ENCODE data around the gene EMSY.

EMSY gene

DNA sequence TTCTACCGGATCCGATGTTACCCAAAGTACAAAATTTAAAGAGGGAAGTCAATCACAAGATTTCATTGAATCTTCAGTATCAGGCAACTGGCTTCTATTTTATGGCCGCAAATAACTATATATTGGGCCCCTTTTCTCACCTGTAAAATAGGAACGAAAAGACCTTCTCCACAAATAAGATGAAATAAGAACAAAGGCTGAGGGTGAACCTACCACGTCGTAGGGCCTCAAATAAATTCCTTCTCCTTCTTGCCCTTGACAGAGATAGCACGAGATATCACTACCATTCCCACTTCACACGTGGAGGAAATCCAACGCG, 794 bp upstream of the EMSY start:
- no peaks in the 10 kb centered on the region for H3K9me3 Mint-ChIP-seq
- peak overlapping the region; percentile 96 for H3K4me3 Mint-ChIP-seq
- ATAC-seq (no peak), DNase-seq (ENCODE audit: low spot score in 2 of 2) (no peak)
- peaks cover 39% of the 10 kb centered on the region for H3K4me1 Mint-ChIP-seq
- H3K27ac Mint-ChIP-seq: peak overlapping the region; percentile 99
- peaks cover 45% of the 10 kb centered on the region for H3K36me3 Mint-ChIP-seq

DNA sequence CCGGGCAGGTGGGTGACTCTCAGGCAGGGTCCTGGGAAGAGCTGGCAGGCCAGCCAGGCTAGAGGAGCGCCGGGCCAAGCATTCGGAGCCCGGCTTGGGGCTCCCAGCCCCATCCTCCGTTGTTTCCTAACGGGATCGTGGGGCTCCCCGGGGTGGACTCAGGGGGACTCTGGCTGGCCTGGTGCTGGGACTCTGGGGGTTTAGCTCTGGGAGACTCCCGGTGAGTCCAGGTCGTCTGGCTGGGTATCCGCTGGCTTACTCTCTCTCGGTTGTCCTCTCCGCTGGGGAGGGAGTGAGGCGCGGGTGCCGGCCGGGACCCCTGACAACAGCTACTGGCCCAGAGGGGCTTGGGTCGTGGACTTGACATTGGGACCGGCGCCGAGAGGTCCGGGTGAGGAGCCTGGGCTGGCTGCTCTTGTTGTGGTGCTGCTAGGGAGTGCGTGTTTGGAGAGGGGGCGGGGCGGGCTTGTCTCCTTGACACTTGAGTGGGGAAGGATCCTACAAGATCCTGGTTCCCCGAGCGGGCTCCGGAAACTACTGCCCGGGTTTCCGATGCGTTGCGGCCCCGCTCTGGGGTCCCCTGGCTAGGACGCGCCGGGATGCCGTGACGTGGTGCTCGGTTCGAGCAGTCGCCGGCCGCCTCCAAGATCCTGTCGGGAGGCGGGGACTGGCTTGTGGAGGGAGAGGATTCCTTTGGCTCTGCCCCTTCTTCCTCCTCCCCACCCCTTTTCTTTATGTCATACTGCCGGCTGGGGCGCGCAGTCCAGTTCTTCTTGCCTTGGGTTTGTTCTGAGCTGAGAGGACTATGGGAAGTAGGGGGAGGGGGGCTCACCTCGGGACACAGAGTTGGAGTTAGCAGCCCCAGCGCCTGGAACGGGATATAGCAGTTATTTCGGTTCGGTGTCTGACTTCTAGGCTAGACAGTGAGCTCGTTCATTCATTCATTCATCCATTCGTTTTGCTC, 585 bp downstream of the EMSY start:
- peak; percentile 55 for ATAC-seq
- peaks cover 39% of the 10 kb centered on the region for H3K4me1 Mint-ChIP-seq
- H3K9me3 Mint-ChIP-seq: no peaks in the 10 kb centered on the region
- DNase-seq (ENCODE audit: low spot score in 2 of 2): peak; percentile 37 to 75
- H3K27ac Mint-ChIP-seq: peak overlapping the region; percentile 99
- H3K36me3 Mint-ChIP-seq: peaks cover 59% of the 10 kb centered on the region
- H3K4me3 Mint-ChIP-seq: peak overlapping the region; percentile 96

DNA sequence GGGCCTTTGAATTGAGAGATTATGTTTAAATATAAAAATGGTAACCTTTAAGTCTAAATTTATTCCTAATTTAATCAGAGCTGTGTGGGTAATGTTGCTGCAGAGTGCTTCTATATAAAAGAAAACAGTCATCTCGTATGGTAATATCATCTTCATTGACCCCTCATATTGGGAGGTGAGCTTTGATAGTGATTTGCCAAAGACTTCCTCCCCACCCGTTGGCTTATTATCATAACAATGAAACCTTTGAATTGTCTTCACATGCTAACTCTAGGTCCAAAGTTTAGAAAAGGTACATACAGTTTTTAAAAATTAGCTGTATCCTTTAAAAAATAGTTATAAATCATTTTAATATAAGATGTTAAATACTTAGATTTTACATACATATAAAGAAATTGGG, 3.7 kb downstream of the EMSY start:
- ATAC-seq: no peak
- DNase-seq (ENCODE audit: low spot score in 2 of 2): no peak
- Mint-ChIP-seq H3K27ac (no peak overlapping the region), H3K9me3 (no peaks in the 10 kb centered on the region), H3K4me3 (no peak overlapping the region), H3K36me3 (peaks cover 83% of the 10 kb centered on the region), H3K4me1 (peaks cover 27% of the 10 kb centered on the region)

DNA sequence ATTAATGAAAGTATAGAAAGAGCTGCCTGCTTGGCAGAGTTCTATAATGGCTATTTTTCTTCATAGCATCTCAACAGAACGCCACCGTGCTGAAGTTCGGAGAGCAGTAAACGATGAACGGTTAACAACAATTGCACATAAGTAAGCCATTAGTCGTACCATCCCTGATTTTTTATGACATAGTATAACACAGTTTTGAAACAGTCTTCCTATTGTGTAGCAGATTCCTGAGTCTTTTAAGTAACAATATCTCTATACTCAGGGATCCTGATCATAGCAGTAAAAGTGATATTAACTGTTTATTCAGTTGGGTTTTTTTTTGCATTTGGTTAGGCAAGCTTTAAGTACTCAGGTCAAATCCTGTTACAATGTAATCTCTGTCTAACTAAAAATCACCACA, 8.4 kb downstream of the EMSY start:
- Mint-ChIP-seq H3K4me1 (no peaks in the 10 kb centered on the region), H3K9me3 (no peaks in the 10 kb centered on the region), H3K36me3 (peaks cover 79% of the 10 kb centered on the region), H3K27ac (no peak overlapping the region), H3K4me3 (no peak overlapping the region)
- ATAC-seq (no peak), DNase-seq (ENCODE audit: low spot score in 2 of 2) (no peak)

DNA sequence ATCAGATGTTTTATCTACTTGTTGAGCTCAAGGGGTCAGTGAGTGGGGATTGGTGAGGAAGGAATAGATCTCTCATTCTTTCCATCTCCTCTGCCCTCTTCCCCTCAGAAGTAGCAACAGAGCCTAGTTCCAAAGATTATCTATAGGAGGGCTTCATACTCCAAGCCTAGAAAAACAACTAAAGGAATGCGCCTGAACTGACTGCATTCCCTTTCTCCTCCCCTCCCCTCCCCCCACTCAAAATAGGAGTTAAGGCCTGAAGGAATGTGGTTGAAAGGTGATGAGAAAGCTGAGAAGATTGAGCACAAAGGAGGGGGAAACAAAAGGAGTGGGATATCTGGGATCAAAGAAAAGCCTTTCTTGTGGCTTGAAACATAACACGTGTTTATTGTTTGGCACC, 10.5 kb downstream of the EMSY start:
- peaks cover 79% of the 10 kb centered on the region for H3K36me3 Mint-ChIP-seq
- H3K4me1 Mint-ChIP-seq: no peaks in the 10 kb centered on the region
- H3K27ac Mint-ChIP-seq: peak overlapping the region; percentile 18

DNA sequence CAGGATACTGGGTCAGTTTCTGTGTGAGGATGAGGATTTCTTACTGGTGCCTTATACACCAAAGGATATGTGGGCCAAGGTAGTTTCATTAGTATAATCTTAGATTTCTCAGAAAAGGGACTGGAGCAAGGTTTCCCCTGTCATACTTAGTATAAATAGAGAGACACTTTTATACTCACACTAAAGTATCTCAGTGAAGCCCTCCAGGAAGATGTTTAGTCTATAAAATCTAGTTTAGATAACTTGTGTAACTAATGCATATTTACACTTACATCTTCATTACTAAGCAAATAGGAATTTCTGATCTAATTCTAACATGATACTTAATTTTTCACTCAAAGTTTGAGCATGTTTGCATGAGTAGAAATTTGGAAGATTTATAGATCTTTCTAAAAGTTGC, 11.1 kb downstream of the EMSY start:
- peaks cover 79% of the 10 kb centered on the region for H3K36me3 Mint-ChIP-seq
- ATAC-seq: no peak
- no peak overlapping the region for H3K4me3 Mint-ChIP-seq

More for the DNA sequence above, 10.5 kb downstream of the EMSY start:
- ATAC-seq (no peak), DNase-seq (ENCODE audit: low spot score in 2 of 2) (no peak)
- H3K9me3 Mint-ChIP-seq: no peaks in the 10 kb centered on the region
- H3K4me3 Mint-ChIP-seq: no peak overlapping the region

DNA sequence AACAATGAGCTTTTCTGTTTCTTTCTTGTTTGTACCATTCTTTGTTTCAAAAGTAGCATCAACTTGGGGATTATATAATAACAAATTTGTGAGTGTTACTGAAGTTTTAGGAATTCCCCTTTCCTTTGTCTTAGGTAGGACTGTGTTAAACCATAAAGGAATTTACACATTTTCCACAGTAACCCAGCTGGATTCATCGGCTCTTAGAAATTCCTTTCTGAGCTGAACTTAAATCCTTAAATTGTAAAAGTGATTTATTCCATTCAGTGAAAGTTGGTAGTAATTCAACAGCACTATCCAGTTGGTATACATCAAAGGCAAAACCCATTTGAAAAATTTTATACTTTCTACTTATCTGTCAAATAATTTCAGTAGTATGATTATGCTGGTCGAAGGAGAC, 11.8 kb downstream of the EMSY start:
- Mint-ChIP-seq H3K36me3 (peaks cover 79% of the 10 kb centered on the region), H3K27ac (no peak overlapping the region), H3K4me3 (no peak overlapping the region), H3K4me1 (no peaks in the 10 kb centered on the region), H3K9me3 (no peaks in the 10 kb centered on the region)
- ATAC-seq: no peak
- no peak for DNase-seq (ENCODE audit: low spot score in 2 of 2)

More for the DNA sequence above, 11.1 kb downstream of the EMSY start:
- Mint-ChIP-seq H3K9me3 (no peaks in the 10 kb centered on the region), H3K4me1 (no peaks in the 10 kb centered on the region), H3K27ac (no peak overlapping the region)
- DNase-seq (ENCODE audit: low spot score in 2 of 2): no peak

DNA sequence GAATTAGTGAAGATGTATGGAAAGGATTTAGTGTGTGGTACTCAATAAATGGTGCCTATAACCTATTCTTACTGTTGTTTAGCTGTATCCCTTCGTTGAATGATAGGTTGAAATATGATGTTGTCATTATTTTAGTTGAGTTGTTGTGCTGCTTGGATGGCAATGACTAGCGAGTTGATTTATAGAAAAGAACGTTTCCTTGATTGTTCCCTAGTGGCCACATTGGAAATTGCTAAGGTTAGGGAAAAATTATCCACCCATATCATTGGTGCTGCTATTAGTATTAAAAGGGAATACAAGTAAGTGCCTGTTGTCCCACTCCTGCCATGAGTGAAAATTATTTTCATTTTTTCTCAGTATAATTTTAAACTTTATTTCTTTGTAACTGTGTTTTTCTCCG, 14.5 kb downstream of the EMSY start:
- H3K4me3 Mint-ChIP-seq: no peak overlapping the region
- H3K27ac Mint-ChIP-seq: no peak overlapping the region
- no peak for ATAC-seq
- H3K4me1 Mint-ChIP-seq: peaks cover 7% of the 10 kb centered on the region
- H3K36me3 Mint-ChIP-seq: peaks cover 78% of the 10 kb centered on the region
- H3K9me3 Mint-ChIP-seq: no peaks in the 10 kb centered on the region
- no peak for DNase-seq (ENCODE audit: low spot score in 2 of 2)

DNA sequence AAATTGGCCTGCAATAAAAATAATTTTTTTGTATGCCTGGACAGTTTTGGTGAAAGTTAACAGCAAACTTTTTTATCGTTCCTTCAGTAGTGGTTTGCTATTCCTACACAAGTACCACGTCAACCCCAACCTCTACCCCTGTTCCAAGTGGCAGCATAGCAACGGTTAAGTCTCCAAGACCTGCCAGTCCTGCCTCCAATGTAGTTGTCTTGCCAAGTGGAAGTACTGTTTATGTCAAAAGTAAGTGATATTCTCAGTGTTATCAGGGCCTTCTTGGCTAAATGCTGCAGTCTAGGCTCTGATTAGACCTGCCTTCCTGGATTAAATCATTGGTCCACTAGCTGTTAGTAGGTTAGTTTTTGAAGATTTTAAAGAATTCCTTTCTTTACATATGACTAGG, 15.0 kb downstream of the EMSY start:
- ATAC-seq: no peak

DNA sequence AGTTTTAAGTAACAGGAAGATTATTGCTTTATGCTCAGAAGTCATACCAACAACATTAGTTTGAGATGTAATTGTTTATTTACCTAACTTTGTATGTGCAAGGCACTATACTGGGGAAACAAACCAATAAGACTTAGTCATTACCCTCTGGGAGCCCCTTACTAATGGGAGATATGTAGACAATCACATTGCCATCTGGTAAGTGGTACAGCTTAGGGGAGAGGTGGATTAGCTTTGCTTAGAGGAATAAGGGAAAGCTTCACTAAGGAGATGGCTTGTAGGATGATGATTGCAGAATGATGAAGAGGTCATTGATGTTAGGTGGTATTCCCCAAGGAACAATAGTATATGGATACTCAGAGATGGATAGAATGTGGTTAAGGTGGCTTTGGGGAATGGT, 17.5 kb downstream of the EMSY start:
- Mint-ChIP-seq H3K9me3 (no peaks in the 10 kb centered on the region), H3K4me1 (peaks cover 7% of the 10 kb centered on the region), H3K27ac (no peak overlapping the region), H3K36me3 (peaks cover 88% of the 10 kb centered on the region), H3K4me3 (no peak overlapping the region)
- ATAC-seq: no peak
- DNase-seq (ENCODE audit: low spot score in 2 of 2): no peak

More for the DNA sequence above, 15.0 kb downstream of the EMSY start:
- Mint-ChIP-seq H3K9me3 (no peaks in the 10 kb centered on the region), H3K4me3 (no peak overlapping the region), H3K27ac (no peak overlapping the region), H3K4me1 (peaks cover 7% of the 10 kb centered on the region), H3K36me3 (peaks cover 82% of the 10 kb centered on the region)
- no peak for DNase-seq (ENCODE audit: low spot score in 2 of 2)

DNA sequence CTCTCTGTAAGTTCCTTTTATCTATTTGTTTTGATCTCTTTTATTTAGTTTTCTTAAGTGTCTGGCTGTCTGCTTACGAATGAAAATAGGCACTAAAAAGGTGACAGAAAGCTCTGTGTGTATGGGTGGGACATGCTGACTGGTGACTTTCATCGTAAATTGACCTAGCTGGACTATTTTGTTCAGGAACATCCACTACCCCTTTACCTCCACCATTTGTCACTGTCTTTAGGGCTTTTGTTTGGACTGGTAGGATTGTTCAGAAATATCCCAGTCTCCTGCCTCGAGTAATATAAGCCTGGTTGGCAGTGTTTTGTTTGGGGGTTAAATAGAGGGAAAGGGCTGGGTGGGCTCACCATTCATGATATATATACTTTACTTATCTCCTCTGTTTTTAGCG, 20.9 kb downstream of the EMSY start:
- no peak overlapping the region for H3K4me3 Mint-ChIP-seq
- H3K4me1 Mint-ChIP-seq: peaks cover 11% of the 10 kb centered on the region
- ATAC-seq (no peak), DNase-seq (ENCODE audit: low spot score in 2 of 2) (no peak)
- H3K9me3 Mint-ChIP-seq: no peaks in the 10 kb centered on the region
- H3K36me3 Mint-ChIP-seq: peaks cover 71% of the 10 kb centered on the region
- H3K27ac Mint-ChIP-seq: no peak overlapping the region

DNA sequence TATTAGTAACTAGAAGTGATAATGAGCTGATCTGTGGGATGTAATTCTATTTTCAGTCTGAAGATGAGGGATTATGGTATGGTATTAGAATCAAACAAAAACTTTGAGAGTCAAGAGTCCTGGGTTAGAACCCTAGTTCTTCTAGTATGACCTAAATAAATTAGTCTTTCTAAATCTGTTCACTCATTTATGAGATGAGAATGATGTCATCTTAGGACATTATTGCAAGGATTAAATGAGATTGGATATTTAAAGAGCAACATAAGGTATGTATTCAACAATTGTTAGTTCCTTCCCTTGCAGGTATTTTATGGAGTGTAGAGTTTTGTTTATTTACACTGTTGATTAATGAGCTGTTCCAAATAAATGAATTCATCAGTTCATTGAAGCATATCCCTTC, 21.8 kb downstream of the EMSY start:
- Mint-ChIP-seq H3K4me1 (peaks cover 14% of the 10 kb centered on the region), H3K27ac (no peak overlapping the region), H3K9me3 (no peaks in the 10 kb centered on the region), H3K36me3 (peaks cover 70% of the 10 kb centered on the region), H3K4me3 (no peak overlapping the region)
- ATAC-seq (no peak), DNase-seq (ENCODE audit: low spot score in 2 of 2) (no peak)

DNA sequence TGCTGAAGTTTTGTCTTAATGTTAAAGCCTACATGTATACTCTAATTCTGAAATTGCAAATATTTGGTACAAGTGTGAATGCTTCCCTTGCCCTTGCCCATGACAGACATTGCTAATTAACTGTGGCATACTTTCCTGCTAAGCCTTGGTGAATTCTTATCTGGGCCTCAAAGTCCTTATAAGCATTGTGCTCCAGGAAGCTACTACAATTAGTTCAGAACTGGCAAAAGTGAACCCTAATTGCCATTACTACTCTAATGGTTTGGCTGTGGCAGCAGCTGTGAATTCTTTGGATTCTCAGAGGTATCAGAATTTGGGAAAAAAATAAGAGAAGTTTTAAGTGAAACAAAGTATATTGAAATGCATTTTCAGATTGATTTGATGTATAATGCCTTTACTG, 24.3 kb downstream of the EMSY start:
- H3K4me1 Mint-ChIP-seq: peaks cover 7% of the 10 kb centered on the region
- ATAC-seq: no peak
- H3K36me3 Mint-ChIP-seq: peaks cover 75% of the 10 kb centered on the region
- no peak for DNase-seq (ENCODE audit: low spot score in 2 of 2)
- H3K27ac Mint-ChIP-seq: no peak overlapping the region
- no peaks in the 10 kb centered on the region for H3K9me3 Mint-ChIP-seq
- H3K4me3 Mint-ChIP-seq: no peak overlapping the region

DNA sequence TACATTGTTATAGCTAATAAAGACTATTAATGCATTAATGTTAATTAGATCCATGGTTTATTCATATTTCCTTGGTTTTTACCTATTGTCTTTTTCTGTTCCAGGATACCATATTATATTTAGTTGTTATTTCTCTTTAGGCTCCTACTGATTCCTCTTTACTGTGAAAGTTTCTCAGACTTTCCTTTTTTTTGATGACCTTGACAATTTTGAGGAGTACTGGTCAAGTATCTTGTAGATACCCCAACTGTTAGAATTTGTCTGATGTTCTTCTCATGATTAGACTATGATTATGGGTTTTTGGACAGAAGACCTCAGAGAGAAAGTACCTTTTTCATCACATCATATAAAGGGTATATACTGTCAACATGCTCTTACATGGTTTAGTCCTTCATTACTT, 26.6 kb downstream of the EMSY start:
- H3K27ac Mint-ChIP-seq: no peak overlapping the region
- no peak overlapping the region for H3K4me3 Mint-ChIP-seq
- H3K9me3 Mint-ChIP-seq: no peaks in the 10 kb centered on the region
- DNase-seq (ENCODE audit: low spot score in 2 of 2) (no peak), ATAC-seq (no peak)
- peaks cover 7% of the 10 kb centered on the region for H3K4me1 Mint-ChIP-seq
- peaks cover 73% of the 10 kb centered on the region for H3K36me3 Mint-ChIP-seq

DNA sequence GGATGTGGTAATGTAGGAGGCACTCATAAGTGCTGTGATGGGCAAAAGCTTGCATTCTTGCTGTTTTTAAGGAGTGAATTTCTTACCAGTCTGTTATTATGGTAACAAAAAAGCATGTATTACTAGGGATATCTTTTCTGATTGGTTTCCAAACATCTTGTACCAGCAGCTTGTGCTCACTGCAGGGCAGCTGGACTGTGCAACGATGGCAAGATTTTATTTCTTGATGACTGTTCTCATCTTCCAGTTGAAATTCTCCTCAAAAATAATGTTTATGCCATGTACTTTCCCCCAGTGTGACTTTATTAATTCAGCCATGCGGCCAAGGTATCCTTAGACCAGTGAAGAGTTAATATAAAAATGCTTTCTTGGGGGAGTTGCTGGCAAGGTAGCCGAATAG, 35.4 kb downstream of the EMSY start:
- Mint-ChIP-seq H3K4me3 (no peak overlapping the region), H3K4me1 (peaks cover 17% of the 10 kb centered on the region), H3K9me3 (peaks cover 3% of the 10 kb centered on the region), H3K27ac (no peak overlapping the region), H3K36me3 (peaks cover 52% of the 10 kb centered on the region)
- DNase-seq (ENCODE audit: low spot score in 2 of 2): no peak
- no peak for ATAC-seq

DNA sequence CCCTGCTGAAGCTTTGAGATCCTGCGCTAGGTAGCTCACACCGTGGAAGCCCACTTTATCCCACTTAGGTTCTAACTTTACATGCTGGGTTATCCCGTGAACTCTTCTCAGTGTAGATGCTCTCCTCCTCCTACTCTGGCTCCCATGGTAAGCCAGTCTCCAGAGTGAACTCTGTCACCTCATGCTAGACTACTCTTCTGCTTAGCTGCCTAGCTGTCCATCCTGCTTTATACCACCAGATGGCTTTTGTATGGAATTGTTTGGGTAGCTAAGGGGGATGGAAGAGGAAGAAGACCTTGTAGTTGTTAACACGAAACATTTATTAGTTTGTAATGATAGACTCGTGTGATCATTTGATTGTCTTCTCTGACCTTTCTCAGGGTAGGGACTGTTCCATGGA, 46.8 kb downstream of the EMSY start:
- no peak overlapping the region for H3K27ac Mint-ChIP-seq
- peaks cover 28% of the 10 kb centered on the region for H3K4me1 Mint-ChIP-seq
- ATAC-seq: no peak
- H3K9me3 Mint-ChIP-seq: no peaks in the 10 kb centered on the region
- no peak for DNase-seq (ENCODE audit: low spot score in 2 of 2)
- no peak overlapping the region for H3K4me3 Mint-ChIP-seq
- H3K36me3 Mint-ChIP-seq: peaks cover 14% of the 10 kb centered on the region

Data from stimulated activated effector memory CD8-positive, alpha-beta T cell treated with anti-CD3 and anti-CD28 coated beads, Interleukin-12 subunit alpha, Interleukin-12 subunit beta, amount 100 ng/mL, for 72 hours (primary cell).